Astrocyte (in vitro differentiated cells and primary cell): ENCODE data around the gene PRKCA.

Source experiments
- EZH2 ChIP-seq: IDR thresholded peaks from 2 replicates; pipeline ENCODE4 v1.6.1; 2012; ENCODE audit warnings: mild to moderate bottlenecking, low read length, inconsistent platforms; ENCODE audit not compliant: insufficient read depth
- TF ChIP-seq, protein P1 (sequence below): IDR thresholded peaks from 2 replicates; pipeline ENCODE4 v1.5.1; 2011; ENCODE audit warnings: low read depth, mild to moderate bottlenecking, inconsistent platforms, low read length, moderate library complexity; ENCODE audit not compliant: insufficient read depth

DNA sequence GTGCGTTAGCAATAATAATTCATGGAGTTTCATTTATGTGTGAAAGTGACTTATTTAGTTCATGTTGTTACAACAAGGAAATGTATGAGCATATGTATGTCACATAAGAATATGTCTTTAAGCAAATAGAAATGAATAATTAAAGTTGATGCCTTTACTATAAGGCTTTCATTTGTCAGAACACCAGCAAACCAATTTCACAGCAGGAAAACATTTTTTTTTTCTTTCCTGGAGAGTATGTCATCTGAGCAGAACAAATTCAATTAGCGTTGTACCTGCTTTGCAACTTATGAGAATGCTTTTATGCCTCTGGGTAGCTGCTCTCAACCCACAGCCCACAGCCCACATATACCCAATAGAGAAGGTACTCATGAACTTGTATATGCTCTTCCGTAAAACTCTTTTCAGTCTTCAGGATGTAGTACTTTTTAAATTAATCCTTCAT is 46.9 kb upstream of the PRKCA start:
- TF ChIP-seq, protein P1, sequence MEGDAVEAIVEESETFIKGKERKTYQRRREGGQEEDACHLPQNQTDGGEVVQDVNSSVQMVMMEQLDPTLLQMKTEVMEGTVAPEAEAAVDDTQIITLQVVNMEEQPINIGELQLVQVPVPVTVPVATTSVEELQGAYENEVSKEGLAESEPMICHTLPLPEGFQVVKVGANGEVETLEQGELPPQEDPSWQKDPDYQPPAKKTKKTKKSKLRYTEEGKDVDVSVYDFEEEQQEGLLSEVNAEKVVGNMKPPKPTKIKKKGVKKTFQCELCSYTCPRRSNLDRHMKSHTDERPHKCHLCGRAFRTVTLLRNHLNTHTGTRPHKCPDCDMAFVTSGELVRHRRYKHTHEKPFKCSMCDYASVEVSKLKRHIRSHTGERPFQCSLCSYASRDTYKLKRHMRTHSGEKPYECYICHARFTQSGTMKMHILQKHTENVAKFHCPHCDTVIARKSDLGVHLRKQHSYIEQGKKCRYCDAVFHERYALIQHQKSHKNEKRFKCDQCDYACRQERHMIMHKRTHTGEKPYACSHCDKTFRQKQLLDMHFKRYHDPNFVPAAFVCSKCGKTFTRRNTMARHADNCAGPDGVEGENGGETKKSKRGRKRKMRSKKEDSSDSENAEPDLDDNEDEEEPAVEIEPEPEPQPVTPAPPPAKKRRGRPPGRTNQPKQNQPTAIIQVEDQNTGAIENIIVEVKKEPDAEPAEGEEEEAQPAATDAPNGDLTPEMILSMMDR, result no peak
- no peak for TF ChIP-seq EZH2
